Renal cortical epithelial cell (primary cell): Measurements from ENCODE around the gene FAM83D. TPM values are rescaled to one million over a fixed set of nuclear protein-coding genes. Genes with fewer than 3 reads are reported as not detected.
"Not testable (repeated sequence)": the region's sequence is repeated elsewhere in the genome, so short reads cannot be mapped to it uniquely, and the experiment has no call there.

Experiments
- DNase-seq: peaks from one replicate; pipeline ENCODE4 v3.0.0-alpha.2; 2011; ENCODE audit warnings: low read depth
- total RNA-seq: library from RNA; depleted of rRNA; stranded (reverse); fragments of >200 nt; gene quantifications from 2 replicates; pipeline ENCODE4 v1.2.3, GENCODE V29; 2014

Gene FAM83D
- total RNA-seq, 1 donor from 2014 or later: 0.99 TPM

- DNase-seq: peak; percentile 67
These were observed 9.1 kb downstream of the FAM83D start for GRCh38 chr20:38935285-38935684.

- DNase-seq: peak; percentile 69
These were observed 9.8 kb downstream of the FAM83D start for GRCh38 chr20:38935967-38936407.

- no peak for DNase-seq
These were observed 10.8 kb downstream of the FAM83D start for GRCh38 chr20:38937000-38937399.

- peak; percentile 51 for DNase-seq
These were observed 11.8 kb downstream of the FAM83D start for GRCh38 chr20:38937978-38938473.

GRCh38 chr20:38939686-38940085 is 13.5 kb downstream of the FAM83D start:
- DNase-seq: no peak

DNA sequence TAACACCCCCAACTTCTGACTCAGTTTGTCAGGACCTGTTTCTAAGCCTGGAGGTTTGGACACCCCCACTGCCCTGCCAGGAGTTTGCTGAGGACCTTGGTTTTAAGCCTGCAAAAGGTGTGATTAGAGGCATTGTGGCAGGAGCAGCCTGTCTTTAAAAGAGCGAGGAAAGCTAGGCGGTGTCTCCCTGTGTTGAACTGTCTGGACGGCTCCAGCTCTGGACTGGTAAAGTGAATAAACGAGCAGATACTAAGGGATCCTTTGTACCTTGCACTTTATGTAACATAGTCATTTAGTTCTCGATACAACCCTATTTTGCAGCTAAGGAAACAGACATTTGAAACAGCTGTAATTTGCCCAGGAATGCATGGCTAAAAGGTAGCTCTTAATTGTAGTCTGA is 14.4 kb downstream of the FAM83D start:
- DNase-seq: no peak

GRCh38 chr20:38941726-38942389 is 15.6 kb downstream of the FAM83D start:
- no peak for DNase-seq

- DNase-seq: no peak
These were observed 18.8 kb downstream of the FAM83D start for GRCh38 chr20:38945012-38945411.

- DNase-seq: no peak
These were observed 20.6 kb downstream of the FAM83D start for GRCh38 chr20:38946836-38947235.

DNA sequence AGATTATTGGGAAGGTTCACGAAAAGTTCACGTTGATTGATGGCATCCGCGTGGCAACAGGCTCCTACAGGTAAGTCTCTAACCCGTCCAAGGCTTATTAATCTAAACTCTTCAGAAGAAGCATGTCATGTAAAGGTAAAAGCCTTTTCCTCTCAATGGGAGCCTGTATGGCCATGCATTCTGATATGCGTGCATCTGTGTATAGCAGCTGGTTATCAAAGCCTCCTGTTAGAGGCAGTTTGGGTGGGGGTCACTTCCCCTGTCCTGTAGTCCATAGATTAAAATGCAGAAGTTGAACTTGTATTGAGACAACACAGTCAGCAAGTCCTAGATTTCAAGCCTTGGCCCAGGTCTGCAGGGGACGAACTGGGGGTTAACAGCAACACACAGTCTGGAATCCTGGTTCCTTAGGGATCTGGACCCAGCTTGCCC is 21.7 kb downstream of the FAM83D start:
- DNase-seq: no peak

- no peak for DNase-seq
These were observed 24.0 kb downstream of the FAM83D start for GRCh38 chr20:38950254-38950653.

DNA sequence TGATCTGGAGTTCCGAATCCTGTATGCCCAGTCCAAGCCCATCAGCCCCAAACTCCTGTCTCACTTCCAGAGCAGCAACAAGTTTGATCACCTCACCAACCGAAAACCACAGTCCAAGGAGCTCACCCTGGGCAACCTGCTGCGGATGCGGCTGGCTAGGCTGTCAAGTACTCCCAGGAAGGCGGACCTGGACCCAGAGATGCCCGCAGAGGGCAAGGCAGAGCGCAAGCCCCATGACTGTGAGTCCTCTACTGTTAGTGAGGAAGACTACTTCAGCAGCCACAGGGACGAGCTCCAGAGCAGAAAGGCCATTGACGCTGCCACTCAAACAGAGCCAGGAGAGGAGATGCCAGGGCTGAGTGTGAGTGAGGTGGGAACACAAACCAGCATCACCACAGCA is 25.4 kb downstream of the FAM83D start:
- DNase-seq: no peak

DNA sequence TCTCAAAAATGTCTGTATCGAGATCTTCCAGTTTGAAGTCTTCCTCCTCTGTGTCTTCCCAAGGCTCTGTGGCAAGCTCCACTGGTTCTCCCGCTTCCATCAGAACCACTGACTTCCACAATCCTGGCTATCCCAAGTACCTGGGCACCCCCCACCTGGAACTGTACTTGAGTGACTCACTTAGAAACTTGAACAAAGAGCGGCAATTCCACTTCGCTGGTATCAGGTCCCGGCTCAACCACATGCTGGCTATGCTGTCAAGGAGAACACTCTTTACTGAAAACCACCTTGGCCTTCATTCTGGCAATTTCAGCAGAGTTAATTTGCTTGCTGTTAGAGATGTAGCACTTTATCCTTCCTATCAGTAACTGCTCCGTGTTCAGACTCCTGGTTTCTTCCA is 25.9 kb downstream of the FAM83D start:
- DNase-seq: no peak

DNA sequence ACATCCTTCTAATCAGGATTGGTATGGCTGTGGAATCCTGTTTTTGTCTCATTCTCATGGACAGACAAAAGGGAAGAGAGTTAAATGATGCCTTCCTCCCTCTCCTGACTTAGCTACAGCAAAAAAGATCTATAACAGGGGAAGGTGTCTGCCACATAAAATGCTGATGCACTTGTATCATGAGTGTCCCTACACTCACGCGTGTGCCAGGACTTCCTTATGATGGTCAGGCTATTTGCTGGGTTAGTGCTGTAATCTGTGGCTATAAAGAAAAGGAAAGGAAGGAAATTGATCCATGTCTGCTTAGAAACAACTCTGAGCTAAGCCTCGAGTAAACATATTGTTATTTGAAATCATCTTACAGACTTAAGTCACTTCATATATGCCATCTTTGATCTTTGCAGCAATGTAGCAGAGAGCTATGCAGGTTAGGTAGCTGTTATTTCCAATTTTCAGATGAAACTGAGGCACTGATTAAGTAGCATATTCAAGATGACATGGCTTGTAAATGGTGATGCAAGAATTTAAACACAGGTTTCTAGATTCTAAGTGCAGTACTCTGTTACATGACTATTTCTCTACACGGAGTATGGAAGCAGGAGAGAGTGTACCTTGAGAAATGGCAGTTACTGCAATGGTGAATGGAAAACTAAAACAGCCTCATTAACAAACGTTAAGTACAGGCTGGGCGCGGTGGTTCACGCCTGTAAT is 27.6 kb downstream of the FAM83D start:
- no peak for DNase-seq

DNA sequence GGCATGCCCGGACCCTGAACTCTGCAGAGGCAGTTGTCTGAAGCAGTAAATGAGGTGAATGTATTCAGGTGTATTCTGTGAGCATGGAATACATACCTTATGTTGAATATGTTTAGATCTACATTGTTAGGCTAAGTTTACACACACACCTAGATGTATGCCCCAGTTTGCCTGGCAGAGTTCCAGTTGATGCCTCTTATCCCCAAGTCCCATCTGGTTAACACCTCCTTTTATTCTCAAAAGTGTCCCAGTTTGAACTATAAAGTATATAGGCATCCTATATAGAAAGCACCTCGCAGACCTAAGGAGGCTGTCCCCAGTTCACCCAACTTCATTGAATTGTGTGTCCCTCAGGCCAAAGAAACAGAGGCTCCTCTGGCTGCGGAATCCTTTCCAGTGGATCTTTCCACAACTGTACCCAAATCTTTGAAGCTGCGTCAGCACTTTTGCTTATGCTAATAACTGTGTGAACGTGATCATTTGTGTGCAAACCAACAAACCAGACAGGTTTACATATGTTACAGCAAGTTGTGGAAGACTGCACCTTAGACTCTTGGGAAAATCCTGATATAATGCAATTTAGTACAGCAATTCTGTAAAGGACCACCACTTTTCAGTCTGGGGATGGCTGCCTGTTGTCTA is 31.1 kb downstream of the FAM83D start:
- no peak for DNase-seq

- no peak for DNase-seq
These were observed 31.8 kb downstream of the FAM83D start for GRCh38 chr20:38957915-38958485.

GRCh38 chr20:38960187-38960687 is 34.0 kb downstream of the FAM83D start:
- not testable (repeated sequence) for DNase-seq

GRCh38 chr20:38961530-38962043 is 35.4 kb downstream of the FAM83D start:
- no peak for DNase-seq

DNA sequence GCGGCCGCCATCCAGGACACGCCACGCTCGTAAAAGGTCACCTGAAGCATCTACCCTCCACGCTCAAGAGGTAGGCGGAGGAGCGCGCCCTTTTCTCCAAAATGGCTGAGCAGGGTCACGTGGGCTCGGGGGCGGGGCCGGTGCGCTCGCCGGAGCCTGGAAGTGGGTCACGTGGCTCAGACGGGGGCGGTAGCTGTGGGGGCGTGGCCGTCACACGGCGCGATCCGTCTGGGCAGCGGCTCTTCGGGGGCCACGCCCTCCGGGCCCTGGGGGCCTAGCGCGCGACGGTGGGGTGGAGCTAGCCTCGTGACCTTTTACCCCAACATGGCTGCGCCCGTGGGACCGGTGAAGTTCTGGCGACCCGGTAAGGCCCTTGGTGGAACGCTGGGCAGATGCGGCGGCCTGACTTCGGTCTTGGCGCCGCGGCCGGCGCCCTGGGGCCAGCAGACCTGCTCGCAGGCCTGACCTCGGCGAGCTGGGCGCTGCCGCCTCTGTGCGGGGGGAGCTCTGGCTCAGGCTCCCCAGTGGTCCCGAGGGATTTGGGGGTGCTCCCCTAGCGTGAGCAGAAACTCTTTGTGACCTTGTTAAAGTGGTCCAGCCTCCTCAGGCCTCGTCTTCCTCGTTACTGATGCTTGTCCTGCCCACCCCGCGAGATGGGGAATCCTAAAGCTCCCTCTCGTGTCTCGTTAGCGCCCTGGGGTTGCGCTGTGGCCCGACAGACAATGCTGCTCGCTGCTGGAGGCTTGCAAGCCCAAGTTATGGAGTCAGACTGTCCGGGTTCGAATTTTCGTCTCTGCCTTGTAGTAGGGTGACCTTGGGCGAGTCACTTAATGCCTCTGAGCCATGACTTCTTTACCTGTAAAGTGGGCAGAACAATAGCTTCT is 36.1 kb downstream of the FAM83D start, which contains the start of gene DHX35:
Gene DHX35 (plus strand): TSS at position 301 of the 884 bp plus-strand sequence. CDS start 24 bp downstream, at position 325.
- peak; percentile 86 for DNase-seq

- DNase-seq: no peak
These were observed 36.7 kb downstream of the FAM83D start for GRCh38 chr20:38962928-38963401.

DNA sequence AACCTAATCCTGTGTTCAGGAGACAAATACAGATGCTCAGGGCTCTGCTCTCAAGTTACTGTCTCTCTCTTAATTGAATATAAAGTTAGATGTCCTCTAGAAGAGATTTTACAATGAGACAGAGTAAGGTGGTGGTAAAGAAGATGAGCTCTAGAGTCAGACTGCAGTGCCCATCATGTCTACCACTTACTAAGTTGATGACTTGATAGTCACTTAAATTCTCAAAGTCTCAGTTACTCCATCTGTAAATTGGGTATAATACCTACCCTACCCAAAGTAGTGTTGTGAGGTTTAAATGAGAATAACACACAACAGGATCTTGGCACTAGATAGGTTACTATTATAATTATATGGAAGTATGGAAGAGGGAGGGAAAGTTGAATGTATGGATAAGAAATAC is 37.5 kb downstream of the FAM83D start:
- DNase-seq: no peak
